Sigmoid colon (tissue), 4 donors: Measurements from ENCODE around the gene KDM1B.

ENCODE experiments used
- EP300 ChIP-seq, 4 donors: sonication (generic); formaldehyde crosslinking; IDR thresholded peaks; one replicate each; pipeline ENCODE4 v1.6.1; 2017; ENCODE audit warnings: antibody characterized with exemption in 4 of 4
- TF ChIP-seq, protein P1 (sequence below), 4 experiments: fragments of 450-650 bp in 3 of 4; fragments of 200-600 bp in 1 of 4; IDR thresholded peaks; one replicate each; pipeline ENCODE4 v1.5.1; 2016 to 2019; ENCODE audit warnings: antibody characterized with exemption in 4 of 4, mild to moderate bottlenecking in 3 of 4, moderate library complexity in 2 of 4

DNA sequence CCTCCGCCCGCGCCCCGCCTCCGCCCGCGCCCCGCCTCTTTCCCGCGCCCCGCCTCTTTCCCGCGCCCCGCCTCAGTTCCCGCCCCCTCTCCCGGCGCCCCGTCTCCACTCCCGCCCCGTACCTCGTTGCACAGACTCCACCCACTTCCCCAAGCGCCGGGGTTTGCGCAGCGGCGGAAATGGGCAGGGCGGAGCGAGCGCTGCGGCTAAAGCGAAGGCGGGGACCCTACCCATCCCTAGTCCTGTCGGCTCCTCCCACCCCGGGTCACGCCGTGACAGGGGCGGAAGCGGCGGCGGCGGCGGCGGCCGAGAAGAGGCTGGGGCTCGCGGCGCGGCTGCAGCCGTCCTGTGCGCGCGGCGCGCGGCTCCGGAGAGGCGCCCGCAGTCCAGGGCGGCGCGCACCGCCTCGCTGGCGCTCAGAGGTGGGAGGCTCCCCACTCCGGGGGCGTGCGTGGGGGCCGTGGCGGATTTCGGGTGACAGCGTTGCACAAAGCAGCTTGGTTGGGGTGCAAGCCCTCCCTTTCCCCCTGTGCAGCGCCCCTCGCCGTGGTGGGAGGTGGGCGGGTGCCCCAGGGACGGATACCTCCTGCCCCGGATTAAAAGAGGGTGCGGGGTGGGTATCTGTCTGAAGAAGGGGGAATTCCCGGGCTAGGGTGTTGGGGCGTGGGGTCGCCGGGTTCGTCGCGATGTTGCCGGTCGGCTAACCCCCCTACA is at the start of gene KDM1B:
- TF ChIP-seq EP300 (IDR thresholded peaks at IDR 0.05): no peak
- TF ChIP-seq, protein P1, sequence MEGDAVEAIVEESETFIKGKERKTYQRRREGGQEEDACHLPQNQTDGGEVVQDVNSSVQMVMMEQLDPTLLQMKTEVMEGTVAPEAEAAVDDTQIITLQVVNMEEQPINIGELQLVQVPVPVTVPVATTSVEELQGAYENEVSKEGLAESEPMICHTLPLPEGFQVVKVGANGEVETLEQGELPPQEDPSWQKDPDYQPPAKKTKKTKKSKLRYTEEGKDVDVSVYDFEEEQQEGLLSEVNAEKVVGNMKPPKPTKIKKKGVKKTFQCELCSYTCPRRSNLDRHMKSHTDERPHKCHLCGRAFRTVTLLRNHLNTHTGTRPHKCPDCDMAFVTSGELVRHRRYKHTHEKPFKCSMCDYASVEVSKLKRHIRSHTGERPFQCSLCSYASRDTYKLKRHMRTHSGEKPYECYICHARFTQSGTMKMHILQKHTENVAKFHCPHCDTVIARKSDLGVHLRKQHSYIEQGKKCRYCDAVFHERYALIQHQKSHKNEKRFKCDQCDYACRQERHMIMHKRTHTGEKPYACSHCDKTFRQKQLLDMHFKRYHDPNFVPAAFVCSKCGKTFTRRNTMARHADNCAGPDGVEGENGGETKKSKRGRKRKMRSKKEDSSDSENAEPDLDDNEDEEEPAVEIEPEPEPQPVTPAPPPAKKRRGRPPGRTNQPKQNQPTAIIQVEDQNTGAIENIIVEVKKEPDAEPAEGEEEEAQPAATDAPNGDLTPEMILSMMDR (IDR thresholded peaks at IDR 0.05): no peak
